A549 treated with AZD9567 at 1 μM for 4 hours (cell line): ENCODE measurements around the gene FBXL14. TPM values are rescaled to one million over a fixed set of nuclear protein-coding genes. Genes with fewer than 3 reads are reported as not detected.

ENCODE experiments used
- total RNA-seq: library from RNA; stranded (reverse); fragments of 200-300 nt; extraction: Qiagen RNA extraction; gene quantifications from 5 replicates; pipeline ENCODE4 v1.2.3, GENCODE V29; 2022; ENCODE audit not compliant: insufficient read depth

Gene FBXL14
- 10.7 to 13.6 TPM (median 11.5 TPM) in 5 replicates for total RNA-seq

GRCh38 chr12:1594261-1595025 is at the start of gene FBXL14:
FBXL14 (minus strand) TSS chr12:1594581; CDS start chr12:1594066, 515 bp downstream.

GRCh38 chr12:1628666-1629337 is 34.4 kb upstream of the FBXL14 start, which contains the start of gene WNT5B:
WNT5B (plus strand) TSS chr12:1629231; CDS start chr12:1631355, 2,124 bp downstream.

Other genes with a start within 250 kb of the FBXL14 start
- gene WNT5B, start 34.6 kb upstream of the FBXL14 start, total RNA-seq, result 1.5 to 2.4 TPM (median 1.6 TPM) in 5 replicates
- 55.4 to 63.1 TPM (median 58.6 TPM) in 5 replicates for gene ADIPOR2, start 96.5 kb upstream of the FBXL14 start, total RNA-seq
- gene LRTM2, start 226.0 kb upstream of the FBXL14 start, total RNA-seq, result 0.02 to 0.13 TPM in 2 of 5 replicates, not detected in the others